Hepatocyte (in vitro differentiated cells): ENCODE data around the gene MEDAG. TPM values are rescaled to one million over a fixed set of nuclear protein-coding genes. Genes with fewer than 3 reads are reported as not detected.

Experiments
- DNase-seq: peaks from one replicate; pipeline ENCODE4 v3.0.0-alpha.2; 2016; ENCODE audit warnings: low spot score
- H2AFZ ChIP-seq: fragments of 200-600 bp; sonication (generic); 2 replicates; pipeline ENCODE4 v1.6.0; 2016; ENCODE audit warnings: antibody characterized with exemption, mild to moderate bottlenecking
- H3K27ac ChIP-seq: fragments of 200-600 bp; sonication (generic); 2 replicates; pipeline ENCODE4 v1.5.1; 2016; ENCODE audit warnings: mild to moderate bottlenecking
- H3K27me3 ChIP-seq: fragments of 200-600 bp; sonication (generic); 2 replicates; pipeline ENCODE4 v1.6.1; 2016
- H3K36me3 ChIP-seq: fragments of 200-600 bp; sonication (generic); replicated peaks from 2 replicates; pipeline ENCODE4 v1.5.1; 2016; ENCODE audit warnings: low read depth; ENCODE audit not compliant: insufficient read depth
- H3K4me1 ChIP-seq: fragments of 200-600 bp; sonication (generic); 2 replicates; pipeline ENCODE4 v1.5.1; 2016; ENCODE audit warnings: mild to moderate bottlenecking, moderate library complexity; ENCODE audit not compliant: insufficient read depth
- H3K4me2 ChIP-seq: fragments of 200-600 bp; sonication (generic); 2 replicates; pipeline ENCODE4 v1.6.0; 2016
- H3K4me3 ChIP-seq: fragments of 200-600 bp; sonication (generic); 2 replicates; pipeline ENCODE4 v1.5.1; 2016; ENCODE audit warnings: mild to moderate bottlenecking
- H3K79me2 ChIP-seq: fragments of 200-600 bp; sonication (generic); 2 replicates; pipeline ENCODE4 v1.6.0; 2017; ENCODE audit warnings: mild to moderate bottlenecking
- H3K9me2 ChIP-seq: fragments of 200-600 bp; sonication (generic); replicated peaks from 2 replicates; pipeline ENCODE4 v1.6.0; 2017; ENCODE audit warnings: mild to moderate bottlenecking; ENCODE audit not compliant: insufficient read depth
- H3K9me3 ChIP-seq: fragments of 200-600 bp; sonication (generic); 2 replicates; pipeline ENCODE4 v1.5.1; 2016; ENCODE audit warnings: low read depth, mild to moderate bottlenecking
- H4K20me1 ChIP-seq: fragments of 200-600 bp; sonication (generic); 2 replicates; pipeline ENCODE4 v1.6.0; 2016; ENCODE audit warnings: mild to moderate bottlenecking; ENCODE audit not compliant: insufficient read depth, poor library complexity, severe bottlenecking
- CTCF ChIP-seq: fragments of 200-600 bp; sonication (generic); IDR thresholded peaks from 2 replicates; pipeline ENCODE4 v1.5.1; 2016; ENCODE audit warnings: antibody characterized with exemption, mild to moderate bottlenecking; ENCODE audit not compliant: poor library complexity
- EZH2 ChIP-seq: fragments of 200-600 bp; sonication (generic); IDR thresholded peaks from 2 replicates; pipeline ENCODE4 v1.6.1; 2016; ENCODE audit warnings: antibody characterized with exemption, mild to moderate bottlenecking, borderline replicate concordance
- EZH2phosphoT487 ChIP-seq: fragments of 200-600 bp; sonication (generic); IDR thresholded peaks from one replicate; pipeline ENCODE4 v1.6.1; 2018; ENCODE audit warnings: antibody characterized with exemption, mild to moderate bottlenecking, low read depth, moderate library complexity; ENCODE audit not compliant: unreplicated experiment, severe bottlenecking
- WGBS: methylation state at CpG from one replicate; pipeline ENCODE4 v1.1.6; 2016; ENCODE audit warnings: low lambda C conversion rate; ENCODE audit errors: missing lambda C conversion rate; 5-methylcytosine and 5-hydroxymethylcytosine counted together
- polyA plus RNA-seq: library from polyadenylated mRNA; unstranded; fragments of >200 nt; fragmentation: Nextera tagmentation; extraction: Ambion mirVana; gene quantifications from 2 replicates; pipeline ENCODE4 v1.2.1, GENCODE V29; 2016
- total RNA-seq: library from RNA; depleted of rRNA; stranded (reverse); fragments of >200 nt; gene quantifications from 2 replicates; pipeline ENCODE4 v1.2.3, GENCODE V29; 2014

MEDAG gene
- total and polyA plus RNA-seq, 2 experiments from 2014 or later = 0.03 to 0.28 TPM

GRCh38 chr13:30957258-30957943 is 51.3 kb downstream of the MEDAG start:
- WGBS = 87% methylated on average over 5 of the region's 5 CpGs
- Histone ChIP-seq H3K27me3 (no peaks in the 10 kb centered on the region), H3K4me2 (no peak overlapping the region), H3K4me1 (no peaks in the 10 kb centered on the region), H3K27ac (no peak overlapping the region), H3K9me3 (no peaks in the 10 kb centered on the region), H2AFZ (no peak overlapping the region), H4K20me1 (no peaks in the 10 kb centered on the region), H3K36me3 (no peaks in the 10 kb centered on the region), H3K9me2 (no peaks in the 10 kb centered on the region), H3K79me2 (no peaks in the 10 kb centered on the region), H3K4me3 (no peak overlapping the region)
- no peak for DNase-seq
- TF ChIP-seq CTCF (no peak), EZH2phosphoT487 (no peak)

GRCh38 chr13:30959678-30960077 is 53.6 kb downstream of the MEDAG start:
- WGBS = 84% methylated on average over 1 of the region's 1 CpG
- no peak overlapping the region for H3K27ac ChIP-seq
- no peaks in the 10 kb centered on the region for H3K9me3 ChIP-seq
- no peak overlapping the region for H2AFZ ChIP-seq
- H3K4me3 ChIP-seq = no peak overlapping the region
- H3K79me2 ChIP-seq = no peaks in the 10 kb centered on the region
- H3K4me1 ChIP-seq = no peaks in the 10 kb centered on the region
- H3K36me3 ChIP-seq = no peaks in the 10 kb centered on the region
- H4K20me1 ChIP-seq = no peaks in the 10 kb centered on the region
- H3K4me2 ChIP-seq = no peak overlapping the region
- no peaks in the 10 kb centered on the region for H3K27me3 ChIP-seq
- TF ChIP-seq EZH2 = no peak
- no peak for TF ChIP-seq EZH2phosphoT487
- no peak for TF ChIP-seq CTCF
- H3K9me2 ChIP-seq = no peaks in the 10 kb centered on the region
- DNase-seq = no peak

GRCh38 chr13:30963791-30964190 is 57.7 kb downstream of the MEDAG start:
- no peak overlapping the region for H3K27ac ChIP-seq
- H3K79me2 ChIP-seq = no peaks in the 10 kb centered on the region
- DNase-seq = peak; percentile 46
- no peaks in the 10 kb centered on the region for H3K9me3 ChIP-seq
- no peak overlapping the region for H3K4me3 ChIP-seq
- no peaks in the 10 kb centered on the region for H3K9me2 ChIP-seq
- H3K4me1 ChIP-seq = no peaks in the 10 kb centered on the region
- H4K20me1 ChIP-seq = no peaks in the 10 kb centered on the region
- H3K27me3 ChIP-seq = no peaks in the 10 kb centered on the region
- TF ChIP-seq EZH2 (no peak), CTCF (no peak), EZH2phosphoT487 (no peak)
- H3K36me3 ChIP-seq = no peaks in the 10 kb centered on the region
- 39% methylated on average over 5 of the region's 5 CpGs for WGBS
- H2AFZ ChIP-seq = no peak overlapping the region
- H3K4me2 ChIP-seq = peak overlapping the region; percentile 7
